HepG2 (cell line): ENCODE results near the gene LYRM7. TPM values are rescaled to one million over a fixed set of nuclear protein-coding genes. Genes with fewer than 3 reads are reported as not detected.

ENCODE experiments used
- DMAP1 ChIP-seq: IDR thresholded peaks from 2 replicates; pipeline ENCODE4 v1.6.1; 2016
- HDAC1 ChIP-seq: sonication (generic); formaldehyde crosslinking; IDR thresholded peaks from 2 replicates; pipeline ENCODE4 v1.5.1; 2020; ENCODE audit warnings: mild to moderate bottlenecking, missing genetic modification reagents
- NFYB ChIP-seq: sonication (generic); formaldehyde crosslinking; IDR thresholded peaks from 2 replicates; pipeline ENCODE4 v1.4.0; 2020; ENCODE audit warnings: missing genetic modification reagents
- NR2F6 ChIP-seq, 2 experiments: IDR thresholded peaks; 2 replicates each; pipeline ENCODE4 v1.6.1; 2016; ENCODE audit warnings: antibody characterized with exemption in 1 of 2, mild to moderate bottlenecking in 1 of 2
- TOPORS ChIP-seq: sonication (generic); formaldehyde crosslinking; IDR thresholded peaks from 2 replicates; pipeline ENCODE4 v1.8.0; 2023; ENCODE audit warnings: mild to moderate bottlenecking, missing genetic modification reagents
- ZNF10 ChIP-seq: sonication (generic); formaldehyde crosslinking; IDR thresholded peaks from 2 replicates; pipeline ENCODE4 v1.4.0; 2020; ENCODE audit warnings: mild to moderate bottlenecking, low read depth, missing genetic modification reagents, borderline replicate concordance
- ZNF367 ChIP-seq: sonication (generic); formaldehyde crosslinking; IDR thresholded peaks from 2 replicates; pipeline ENCODE4 v1.4.0; 2020; ENCODE audit warnings: missing genetic modification reagents, borderline replicate concordance
- ZNF547 ChIP-seq: sonication (generic); formaldehyde crosslinking; IDR thresholded peaks from 2 replicates; pipeline ENCODE4 v1.5.1; 2020; ENCODE audit warnings: mild to moderate bottlenecking, missing genetic modification reagents
- polyA plus RNA-seq, 8 experiments: library from polyadenylated mRNA; depleted of rRNA in 3 of 8; stranded (reverse) in 7 of 8; unstranded in 1 of 8; fragments of >200 nt; fragmentation: Illumina TruSeq in 4 of 8; extraction: Trizol in 4 of 8; gene quantifications; 2 replicates each; pipeline versions ENCODE4 v1.2.1 to v1.2.3, GENCODE V29; 2011 to 2016; ENCODE audit warnings: low read depth in 4 of 8, missing spikeins in 1 of 8, mixed read lengths in 1 of 8; ENCODE audit not compliant: insufficient read depth in 1 of 8
- total RNA-seq, 5 experiments: library from RNA; depleted of rRNA; stranded (reverse); fragments of >200 nt; fragmentation: Illumina TruSeq; extraction: Trizol; gene quantifications; 2 replicates each; pipeline ENCODE4 v1.2.3, GENCODE V29; 2016; ENCODE audit warnings: low read depth in 1 of 5
- TF ChIP-seq, protein P1 (sequence below), 2 experiments: sonication (generic) in 1 of 2; formaldehyde crosslinking in 1 of 2; IDR thresholded peaks; 2 replicates each; pipeline versions ENCODE4 v1.6.1 to v1.9.0; 2014 to 2022; ENCODE audit warnings: antibody characterized with exemption in 1 of 2, borderline replicate concordance in 1 of 2, inconsistent platforms in 1 of 2, low read depth in 1 of 2, missing genetic modification reagents in 1 of 2
- TF ChIP-seq, protein P2 (sequence below): sonication (generic); formaldehyde crosslinking; IDR thresholded peaks from 2 replicates; pipeline ENCODE4 v1.4.0; 2020; ENCODE audit warnings: missing genetic modification reagents, borderline replicate concordance
- TF ChIP-seq, protein P3 (sequence below): sonication (generic); formaldehyde crosslinking; IDR thresholded peaks from 2 replicates; pipeline ENCODE4 v1.5.0; 2020; ENCODE audit warnings: mild to moderate bottlenecking, missing genetic modification reagents, borderline replicate concordance

The LYRM7 gene
- total and polyA plus RNA-seq, 2 of the 13 experiments (the other 11 are each of a cell fraction or from before 2014, with no cell fraction given) = 3.0 to 5.5 TPM

GRCh38 chr5:131171276-131171810 lies 599 bp downstream of the LYRM7 start (continued):
- TF ChIP-seq, protein P1, sequence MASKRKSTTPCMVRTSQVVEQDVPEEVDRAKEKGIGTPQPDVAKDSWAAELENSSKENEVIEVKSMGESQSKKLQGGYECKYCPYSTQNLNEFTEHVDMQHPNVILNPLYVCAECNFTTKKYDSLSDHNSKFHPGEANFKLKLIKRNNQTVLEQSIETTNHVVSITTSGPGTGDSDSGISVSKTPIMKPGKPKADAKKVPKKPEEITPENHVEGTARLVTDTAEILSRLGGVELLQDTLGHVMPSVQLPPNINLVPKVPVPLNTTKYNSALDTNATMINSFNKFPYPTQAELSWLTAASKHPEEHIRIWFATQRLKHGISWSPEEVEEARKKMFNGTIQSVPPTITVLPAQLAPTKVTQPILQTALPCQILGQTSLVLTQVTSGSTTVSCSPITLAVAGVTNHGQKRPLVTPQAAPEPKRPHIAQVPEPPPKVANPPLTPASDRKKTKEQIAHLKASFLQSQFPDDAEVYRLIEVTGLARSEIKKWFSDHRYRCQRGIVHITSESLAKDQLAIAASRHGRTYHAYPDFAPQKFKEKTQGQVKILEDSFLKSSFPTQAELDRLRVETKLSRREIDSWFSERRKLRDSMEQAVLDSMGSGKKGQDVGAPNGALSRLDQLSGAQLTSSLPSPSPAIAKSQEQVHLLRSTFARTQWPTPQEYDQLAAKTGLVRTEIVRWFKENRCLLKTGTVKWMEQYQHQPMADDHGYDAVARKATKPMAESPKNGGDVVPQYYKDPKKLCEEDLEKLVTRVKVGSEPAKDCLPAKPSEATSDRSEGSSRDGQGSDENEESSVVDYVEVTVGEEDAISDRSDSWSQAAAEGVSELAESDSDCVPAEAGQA (IDR thresholded peaks at IDR 0.05; ENCODE audit: low read depth) = no peak
- TF ChIP-seq, protein P1 (CRISPR knock-in tag; IDR thresholded peaks at IDR 0.05; ENCODE audit: borderline replicate concordance) = no peak
- TF ChIP-seq NR2F6 (IDR thresholded peaks at IDR 0.05) (no peak), NR2F6 (CRISPR knock-in tag; IDR thresholded peaks at IDR 0.05) (no peak), ZNF367 (CRISPR knock-in tag) (no peak), ZNF547 (no peak), ZNF10 (no peak), TOPORS (no peak), DMAP1 (CRISPR knock-in tag) (no peak), HDAC1 (CRISPR knock-in tag) (peak; percentile 24; the same call in 1 of the 2 replicates), NFYB (CRISPR knock-in tag) (peak; percentile 67)
- TF ChIP-seq, protein P2, sequence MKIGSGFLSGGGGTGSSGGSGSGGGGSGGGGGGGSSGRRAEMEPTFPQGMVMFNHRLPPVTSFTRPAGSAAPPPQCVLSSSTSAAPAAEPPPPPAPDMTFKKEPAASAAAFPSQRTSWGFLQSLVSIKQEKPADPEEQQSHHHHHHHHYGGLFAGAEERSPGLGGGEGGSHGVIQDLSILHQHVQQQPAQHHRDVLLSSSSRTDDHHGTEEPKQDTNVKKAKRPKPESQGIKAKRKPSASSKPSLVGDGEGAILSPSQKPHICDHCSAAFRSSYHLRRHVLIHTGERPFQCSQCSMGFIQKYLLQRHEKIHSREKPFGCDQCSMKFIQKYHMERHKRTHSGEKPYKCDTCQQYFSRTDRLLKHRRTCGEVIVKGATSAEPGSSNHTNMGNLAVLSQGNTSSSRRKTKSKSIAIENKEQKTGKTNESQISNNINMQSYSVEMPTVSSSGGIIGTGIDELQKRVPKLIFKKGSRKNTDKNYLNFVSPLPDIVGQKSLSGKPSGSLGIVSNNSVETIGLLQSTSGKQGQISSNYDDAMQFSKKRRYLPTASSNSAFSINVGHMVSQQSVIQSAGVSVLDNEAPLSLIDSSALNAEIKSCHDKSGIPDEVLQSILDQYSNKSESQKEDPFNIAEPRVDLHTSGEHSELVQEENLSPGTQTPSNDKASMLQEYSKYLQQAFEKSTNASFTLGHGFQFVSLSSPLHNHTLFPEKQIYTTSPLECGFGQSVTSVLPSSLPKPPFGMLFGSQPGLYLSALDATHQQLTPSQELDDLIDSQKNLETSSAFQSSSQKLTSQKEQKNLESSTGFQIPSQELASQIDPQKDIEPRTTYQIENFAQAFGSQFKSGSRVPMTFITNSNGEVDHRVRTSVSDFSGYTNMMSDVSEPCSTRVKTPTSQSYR (CRISPR knock-in tag) = no peak
- TF ChIP-seq, protein P3, sequence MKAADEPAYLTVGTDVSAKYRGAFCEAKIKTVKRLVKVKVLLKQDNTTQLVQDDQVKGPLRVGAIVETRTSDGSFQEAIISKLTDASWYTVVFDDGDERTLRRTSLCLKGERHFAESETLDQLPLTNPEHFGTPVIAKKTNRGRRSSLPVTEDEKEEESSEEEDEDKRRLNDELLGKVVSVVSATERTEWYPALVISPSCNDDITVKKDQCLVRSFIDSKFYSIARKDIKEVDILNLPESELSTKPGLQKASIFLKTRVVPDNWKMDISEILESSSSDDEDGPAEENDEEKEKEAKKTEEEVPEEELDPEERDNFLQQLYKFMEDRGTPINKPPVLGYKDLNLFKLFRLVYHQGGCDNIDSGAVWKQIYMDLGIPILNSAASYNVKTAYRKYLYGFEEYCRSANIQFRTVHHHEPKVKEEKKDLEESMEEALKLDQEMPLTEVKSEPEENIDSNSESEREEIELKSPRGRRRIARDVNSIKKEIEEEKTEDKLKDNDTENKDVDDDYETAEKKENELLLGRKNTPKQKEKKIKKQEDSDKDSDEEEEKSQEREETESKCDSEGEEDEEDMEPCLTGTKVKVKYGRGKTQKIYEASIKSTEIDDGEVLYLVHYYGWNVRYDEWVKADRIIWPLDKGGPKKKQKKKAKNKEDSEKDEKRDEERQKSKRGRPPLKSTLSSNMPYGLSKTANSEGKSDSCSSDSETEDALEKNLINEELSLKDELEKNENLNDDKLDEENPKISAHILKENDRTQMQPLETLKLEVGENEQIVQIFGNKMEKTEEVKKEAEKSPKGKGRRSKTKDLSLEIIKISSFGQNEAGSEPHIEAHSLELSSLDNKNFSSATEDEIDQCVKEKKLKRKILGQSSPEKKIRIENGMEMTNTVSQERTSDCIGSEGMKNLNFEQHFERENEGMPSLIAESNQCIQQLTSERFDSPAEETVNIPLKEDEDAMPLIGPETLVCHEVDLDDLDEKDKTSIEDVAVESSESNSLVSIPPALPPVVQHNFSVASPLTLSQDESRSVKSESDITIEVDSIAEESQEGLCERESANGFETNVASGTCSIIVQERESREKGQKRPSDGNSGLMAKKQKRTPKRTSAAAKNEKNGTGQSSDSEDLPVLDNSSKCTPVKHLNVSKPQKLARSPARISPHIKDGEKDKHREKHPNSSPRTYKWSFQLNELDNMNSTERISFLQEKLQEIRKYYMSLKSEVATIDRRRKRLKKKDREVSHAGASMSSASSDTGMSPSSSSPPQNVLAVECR (CRISPR knock-in tag) = peak; percentile 15; the same call in 1 of the 2 replicates
